SK-N-MC (cell line): ENCODE measurements around the gene SNX6.
"Not testable (repeated sequence)": the region's sequence is repeated elsewhere in the genome, so short reads cannot be mapped to it uniquely, and the experiment has no call there.

Experiments used
- EZH2 ChIP-seq: fragments of 200-600 bp; sonication (generic); IDR thresholded peaks from one replicate; pipeline ENCODE4 v1.6.1; 2017; ENCODE audit warnings: antibody characterized with exemption
- FOXP2 ChIP-seq: optimal IDR thresholded peaks from 2 replicates; pipeline ENCODE3; 2011; ENCODE audit warnings: mild to moderate bottlenecking, moderate library complexity; ENCODE audit not compliant: insufficient read depth; ENCODE audit errors: extremely low read length, control extremely low read depth
- POLR2AphosphoS5 ChIP-seq: IDR thresholded peaks from 2 replicates; pipeline ENCODE4 v1.6.1; 2012; ENCODE audit warnings: mild to moderate bottlenecking, low read depth, low read length, borderline replicate concordance

GRCh38 chr14:34556498-34556829 lies 73.5 kb downstream of the SNX6 start:
- TF ChIP-seq POLR2AphosphoS5, EZH2, FOXP2: not testable (repeated sequence)
